GM06990 (cell line): Measurements from ENCODE around the gene CHN2.
"Not testable (repeated sequence)": the region's sequence is repeated elsewhere in the genome, so short reads cannot be mapped to it uniquely, and the experiment has no call there.

Experiments
- DNase-seq: peaks from one replicate; pipeline ENCODE4 v3.0.0-alpha.2; 2011; ENCODE audit not compliant: insufficient read length; ENCODE audit errors: extremely low read depth
- H3K27me3 ChIP-seq: replicated peaks from 2 replicates; pipeline ENCODE4 v1.6.0; 2011; ENCODE audit warnings: low read length; ENCODE audit not compliant: control insufficient read depth, insufficient read depth
- H3K36me3 ChIP-seq: 2 replicates; pipeline ENCODE4 v1.5.1; 2011; ENCODE audit warnings: low read length; ENCODE audit not compliant: control insufficient read depth, insufficient read depth
- H3K4me3 ChIP-seq: replicated peaks from 2 replicates; pipeline ENCODE4 v1.5.1; 2011; ENCODE audit warnings: low read depth, mild to moderate bottlenecking, control low read depth, low read length
- TF ChIP-seq, protein P1 (sequence below): IDR thresholded peaks from 2 replicates; pipeline ENCODE4 v1.5.1; 2011; ENCODE audit warnings: low read length, control low read depth, mild to moderate bottlenecking, inconsistent platforms; ENCODE audit not compliant: insufficient read depth, poor library complexity, severe bottlenecking

The CHN2 gene

GRCh38 chr7:29255199-29255878 is 60.8 kb downstream of the CHN2 start:
- Histone ChIP-seq H3K4me3 (no peak overlapping the region), H3K36me3 (no peaks in the 10 kb centered on the region), H3K27me3 (no peaks in the 10 kb centered on the region)
- TF ChIP-seq, protein P1, sequence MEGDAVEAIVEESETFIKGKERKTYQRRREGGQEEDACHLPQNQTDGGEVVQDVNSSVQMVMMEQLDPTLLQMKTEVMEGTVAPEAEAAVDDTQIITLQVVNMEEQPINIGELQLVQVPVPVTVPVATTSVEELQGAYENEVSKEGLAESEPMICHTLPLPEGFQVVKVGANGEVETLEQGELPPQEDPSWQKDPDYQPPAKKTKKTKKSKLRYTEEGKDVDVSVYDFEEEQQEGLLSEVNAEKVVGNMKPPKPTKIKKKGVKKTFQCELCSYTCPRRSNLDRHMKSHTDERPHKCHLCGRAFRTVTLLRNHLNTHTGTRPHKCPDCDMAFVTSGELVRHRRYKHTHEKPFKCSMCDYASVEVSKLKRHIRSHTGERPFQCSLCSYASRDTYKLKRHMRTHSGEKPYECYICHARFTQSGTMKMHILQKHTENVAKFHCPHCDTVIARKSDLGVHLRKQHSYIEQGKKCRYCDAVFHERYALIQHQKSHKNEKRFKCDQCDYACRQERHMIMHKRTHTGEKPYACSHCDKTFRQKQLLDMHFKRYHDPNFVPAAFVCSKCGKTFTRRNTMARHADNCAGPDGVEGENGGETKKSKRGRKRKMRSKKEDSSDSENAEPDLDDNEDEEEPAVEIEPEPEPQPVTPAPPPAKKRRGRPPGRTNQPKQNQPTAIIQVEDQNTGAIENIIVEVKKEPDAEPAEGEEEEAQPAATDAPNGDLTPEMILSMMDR, result no peak
- no peak for DNase-seq

- Histone ChIP-seq H3K4me3 (no peak overlapping the region), H3K36me3 (no peaks in the 10 kb centered on the region), H3K27me3 (no peaks in the 10 kb centered on the region)
- TF ChIP-seq, protein P1, result no peak
- DNase-seq, result no peak
These were observed 61.5 kb downstream of the CHN2 start for GRCh38 chr7:29255906-29256692.

DNA sequence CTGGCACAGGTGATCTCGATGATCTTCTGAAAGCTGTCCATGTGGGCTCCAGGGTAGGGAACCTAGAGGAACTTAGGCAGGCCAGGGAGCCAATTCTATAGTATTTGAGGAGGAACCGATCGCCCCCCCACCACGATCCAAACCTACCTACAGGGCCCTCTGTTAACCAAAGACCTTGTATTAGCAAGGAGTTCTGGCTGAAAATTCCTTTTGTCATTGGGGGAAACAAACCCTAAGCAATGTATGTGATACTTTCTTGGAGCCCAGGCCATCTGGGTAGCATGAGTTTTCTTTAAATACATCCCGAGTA is 62.1 kb downstream of the CHN2 start:
- TF ChIP-seq, protein P1, result no peak
- Histone ChIP-seq H3K27me3 (no peaks in the 10 kb centered on the region), H3K4me3 (no peak overlapping the region), H3K36me3 (no peaks in the 10 kb centered on the region)
- DNase-seq, result no peak

- TF ChIP-seq, protein P1, result no peak
- no peak overlapping the region for H3K4me3 ChIP-seq
- no peaks in the 10 kb centered on the region for H3K36me3 ChIP-seq
- DNase-seq, result no peak
- no peaks in the 10 kb centered on the region for H3K27me3 ChIP-seq
These were observed 64.4 kb downstream of the CHN2 start for GRCh38 chr7:29258951-29259350.

DNA sequence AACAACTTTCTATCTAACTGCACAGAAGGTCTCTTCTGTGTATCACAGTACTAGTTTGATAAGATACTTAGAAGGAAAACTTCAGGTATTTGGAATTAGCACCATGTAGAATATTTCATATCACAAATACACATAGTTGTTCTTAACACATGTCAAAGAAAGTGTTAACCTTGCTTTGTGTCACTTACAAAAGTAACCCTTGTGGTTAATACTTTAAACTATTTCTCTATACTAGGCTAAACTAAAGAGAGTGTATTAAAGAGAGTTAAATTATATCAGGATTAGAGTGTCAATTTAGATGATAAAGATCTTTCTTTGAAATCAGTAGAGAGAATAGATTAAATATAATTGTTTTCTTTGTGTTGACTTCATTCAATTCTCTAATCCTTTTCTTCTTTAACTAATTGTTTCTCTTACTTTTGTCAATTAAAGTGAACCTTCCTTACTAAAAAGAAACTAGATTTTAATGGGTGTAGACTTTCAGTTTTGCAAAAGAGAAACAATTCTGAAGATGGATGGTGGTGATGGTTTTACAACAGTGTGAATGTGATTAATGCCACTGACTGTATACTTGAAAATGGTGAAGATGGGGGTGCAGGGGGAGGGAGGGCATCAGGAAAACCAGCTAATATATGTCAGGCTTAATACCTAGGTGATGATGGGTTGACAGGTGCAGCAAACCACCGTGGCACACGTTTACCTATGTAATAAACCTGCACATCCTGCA is 67.8 kb downstream of the CHN2 start:
- TF ChIP-seq, protein P1, result no peak
- Histone ChIP-seq H3K27me3 (no peaks in the 10 kb centered on the region; the same call in 1 of the 2 replicates), H3K36me3 (no peaks in the 10 kb centered on the region), H3K4me3 (no peak overlapping the region)
- no peak for DNase-seq

DNA sequence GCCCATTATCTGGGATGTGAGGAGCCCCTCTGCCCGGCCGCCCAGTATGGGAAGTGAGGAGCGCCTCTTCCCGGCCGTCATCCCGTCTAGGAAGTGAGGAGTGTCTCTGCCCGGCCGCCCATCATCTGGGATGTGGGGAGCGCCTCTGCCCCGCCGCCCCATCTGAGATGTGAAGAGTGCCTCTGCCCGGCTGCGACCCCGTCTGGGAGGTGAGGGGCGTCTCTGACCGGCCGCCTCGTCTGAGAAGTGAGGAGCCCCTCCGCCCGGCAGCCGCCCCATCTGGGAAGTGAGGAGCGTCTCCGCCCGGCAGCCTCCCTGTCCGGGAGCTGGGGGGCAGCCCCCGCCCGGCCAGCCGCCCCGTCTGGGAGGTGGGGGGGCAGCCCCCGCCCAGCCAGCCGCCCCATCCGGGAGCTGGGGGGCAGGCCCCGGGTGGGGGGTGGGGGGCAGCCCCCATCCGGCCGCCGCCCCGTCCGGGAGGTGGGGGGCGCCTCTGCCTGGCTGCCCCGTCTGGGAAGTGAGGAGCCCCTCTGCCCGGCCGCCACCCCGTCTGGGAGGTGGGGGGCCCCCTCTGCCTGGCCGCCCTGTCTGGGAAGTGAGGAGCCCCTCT is 69.1 kb downstream of the CHN2 start:
- H3K36me3 ChIP-seq, H3K4me3 ChIP-seq, H3K27me3 ChIP-seq, DNase-seq: not testable (repeated sequence)
